Esophagus muscularis mucosa (tissue), 3 donors: ENCODE data around the gene PIK3C2G.

ENCODE experiments used
- CTCF ChIP-seq, 3 experiments: fragments of 200-600 bp in 2 of 3; fragments of 450-650 bp in 1 of 3; sonication (generic) in 2 of 3; IDR thresholded peaks; one replicate each; pipeline ENCODE4 v1.5.1; 2017 to 2019; ENCODE audit warnings: antibody characterized with exemption in 3 of 3, mild to moderate bottlenecking in 2 of 3, moderate library complexity in 1 of 3
- POLR2A ChIP-seq: fragments of 450-650 bp; IDR thresholded peaks from one replicate; pipeline ENCODE4 v1.6.1; 2017; ENCODE audit warnings: antibody characterized with exemption, moderate library complexity, mild to moderate bottlenecking, low read depth

DNA sequence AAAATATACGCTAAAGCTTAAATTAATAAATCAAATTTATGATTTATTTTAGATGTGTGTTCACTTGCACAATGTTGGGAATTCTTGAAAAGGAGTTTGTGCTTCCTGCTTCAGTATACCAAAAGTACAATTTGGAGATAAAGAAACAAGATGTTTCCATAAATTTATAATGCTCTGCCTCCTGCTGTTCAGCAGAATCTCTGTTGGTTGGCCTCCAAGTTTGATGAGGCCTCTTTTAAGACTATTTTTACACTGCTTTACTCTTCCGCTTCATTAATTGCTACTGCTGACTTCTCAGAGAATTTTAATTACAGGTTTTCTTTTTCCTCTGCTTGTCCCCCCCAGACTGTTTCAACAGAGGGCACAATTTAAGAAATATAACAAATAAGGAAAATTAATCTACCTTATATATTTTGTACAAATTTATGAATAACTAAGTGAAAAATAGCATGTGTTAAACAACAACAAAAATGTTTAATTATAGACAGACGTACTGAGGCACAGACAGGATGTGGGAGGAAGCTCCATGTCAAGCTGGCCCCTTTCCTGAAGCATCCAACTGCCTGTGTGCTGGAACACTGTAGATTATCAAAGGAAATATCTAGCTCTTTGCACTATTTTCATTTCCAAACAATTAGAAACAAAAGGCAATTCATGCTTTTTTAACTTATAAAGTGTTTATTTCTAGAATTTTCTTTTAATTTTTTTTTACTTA lies 83.9 kb downstream of the PIK3C2G start:
- TF ChIP-seq CTCF (IDR thresholded peaks at IDR 0.05), result no peak
- TF ChIP-seq POLR2A, result no peak
